Upper lobe of left lung (tissue), 4 donors: ENCODE measurements around the gene TRAPPC3L.

Experiments used
- EP300 ChIP-seq, 4 donors: sonication (generic); formaldehyde crosslinking; IDR thresholded peaks; one replicate each; pipeline ENCODE4 v1.5.1; 2017; ENCODE audit warnings: antibody characterized with exemption in 4 of 4, control low read depth in 2 of 4
- POLR2A ChIP-seq, 4 donors: fragments of 450-650 bp; IDR thresholded peaks; one replicate each; pipeline ENCODE4 v1.5.1; 2016 to 2017; ENCODE audit warnings: antibody characterized with exemption in 4 of 4, mild to moderate bottlenecking in 2 of 4
- POLR2AphosphoS5 ChIP-seq, 2 donors: sonication (generic); formaldehyde crosslinking; IDR thresholded peaks; one replicate each; pipeline ENCODE4 v1.5.1; 2017; ENCODE audit warnings: antibody characterized with exemption in 2 of 2
- TF ChIP-seq, protein P1 (sequence below), 6 experiments: fragments of 450-650 bp in 4 of 6; fragments of 200-600 bp in 2 of 6; sonication (generic) in 2 of 6; IDR thresholded peaks; one replicate each; pipeline ENCODE4 v1.5.1; 2016 to 2019; ENCODE audit warnings: antibody characterized with exemption in 6 of 6

GRCh38 chr6:116492331-116493067 is 53.0 kb downstream of the TRAPPC3L start:
- TF ChIP-seq, protein P1, sequence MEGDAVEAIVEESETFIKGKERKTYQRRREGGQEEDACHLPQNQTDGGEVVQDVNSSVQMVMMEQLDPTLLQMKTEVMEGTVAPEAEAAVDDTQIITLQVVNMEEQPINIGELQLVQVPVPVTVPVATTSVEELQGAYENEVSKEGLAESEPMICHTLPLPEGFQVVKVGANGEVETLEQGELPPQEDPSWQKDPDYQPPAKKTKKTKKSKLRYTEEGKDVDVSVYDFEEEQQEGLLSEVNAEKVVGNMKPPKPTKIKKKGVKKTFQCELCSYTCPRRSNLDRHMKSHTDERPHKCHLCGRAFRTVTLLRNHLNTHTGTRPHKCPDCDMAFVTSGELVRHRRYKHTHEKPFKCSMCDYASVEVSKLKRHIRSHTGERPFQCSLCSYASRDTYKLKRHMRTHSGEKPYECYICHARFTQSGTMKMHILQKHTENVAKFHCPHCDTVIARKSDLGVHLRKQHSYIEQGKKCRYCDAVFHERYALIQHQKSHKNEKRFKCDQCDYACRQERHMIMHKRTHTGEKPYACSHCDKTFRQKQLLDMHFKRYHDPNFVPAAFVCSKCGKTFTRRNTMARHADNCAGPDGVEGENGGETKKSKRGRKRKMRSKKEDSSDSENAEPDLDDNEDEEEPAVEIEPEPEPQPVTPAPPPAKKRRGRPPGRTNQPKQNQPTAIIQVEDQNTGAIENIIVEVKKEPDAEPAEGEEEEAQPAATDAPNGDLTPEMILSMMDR (IDR thresholded peaks at IDR 0.05) = no peak
- TF ChIP-seq POLR2A (IDR thresholded peaks at IDR 0.05) (no peak), EP300 (IDR thresholded peaks at IDR 0.05) (no peak), POLR2AphosphoS5 (IDR thresholded peaks at IDR 0.05) (no peak)
